Cardiac septum (tissue), 1 donor: Measurements from ENCODE around the gene LRIG3. TPM values are rescaled to one million over a fixed set of nuclear protein-coding genes. Genes with fewer than 3 reads are reported as not detected.
"Not testable (repeated sequence)": the region's sequence is repeated elsewhere in the genome, so short reads cannot be mapped to it uniquely, and the experiment has no call there.

Experiments
- DNase-seq: peaks from one replicate; pipeline ENCODE4 v3.0.0-alpha.2; 2020; ENCODE audit warnings: low spot score
- intact Hi-C: fragments of 100-400 bp; cut with DNase I; formaldehyde crosslinking; loops from one replicate; pipeline ENCODE4 v1.14.0; 2022
- total RNA-seq: library from RNA; stranded (reverse); fragmentation: NEBNext Ultra II Directional; extraction: Animal tissue kit (Norgen Biotek cat#: 25700); gene quantifications from one replicate; pipeline ENCODE4 v1.2.1, GENCODE V29; 2021
- donor health status: DM: no; HTN: no; CAD: no.

LRIG3 gene
- total RNA-seq, 1 donor from 2014 or later = 6.1 TPM

DNA sequence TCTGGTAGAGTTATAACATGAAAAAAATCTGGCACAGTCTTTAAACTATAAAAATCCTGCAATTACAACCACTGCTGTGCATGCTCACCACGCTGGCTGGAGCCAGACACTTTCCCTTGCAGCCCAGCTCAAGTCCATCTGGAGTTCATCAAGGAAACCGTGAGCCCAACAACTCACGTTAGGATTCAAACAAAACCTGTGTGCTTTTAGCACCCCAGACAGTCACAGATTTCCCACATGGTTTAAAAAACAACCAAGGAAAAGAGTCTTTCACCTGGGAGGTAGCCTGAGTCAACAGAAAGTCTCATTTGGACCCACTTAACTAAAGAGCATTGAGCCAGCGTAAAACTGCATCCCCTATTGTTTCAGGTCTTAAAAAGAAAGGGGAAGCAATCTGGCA, 4.7 kb downstream of the LRIG3 start:
- intact Hi-C loops = no loop called here
- DNase-seq = no peak

DNA sequence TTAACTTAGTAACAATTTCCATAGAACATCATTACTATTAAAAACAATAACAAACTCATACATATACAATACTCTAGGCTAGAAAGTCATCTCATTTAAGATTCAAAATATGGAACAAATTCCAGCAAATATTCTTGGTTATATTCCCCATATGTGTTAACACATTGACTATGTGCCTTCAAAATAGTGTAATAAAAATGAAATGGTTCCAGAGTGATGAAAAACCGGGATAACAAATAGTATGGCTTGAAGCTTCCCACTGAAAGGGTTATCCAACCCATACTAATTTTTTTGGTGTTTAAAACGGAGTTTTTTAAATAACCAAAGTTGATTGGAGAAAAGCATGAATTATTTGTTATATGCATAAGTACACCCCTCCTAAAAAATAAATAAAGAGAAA, 5.3 kb downstream of the LRIG3 start:
- DNase-seq = no peak
- intact Hi-C loops = no loop called here

DNA sequence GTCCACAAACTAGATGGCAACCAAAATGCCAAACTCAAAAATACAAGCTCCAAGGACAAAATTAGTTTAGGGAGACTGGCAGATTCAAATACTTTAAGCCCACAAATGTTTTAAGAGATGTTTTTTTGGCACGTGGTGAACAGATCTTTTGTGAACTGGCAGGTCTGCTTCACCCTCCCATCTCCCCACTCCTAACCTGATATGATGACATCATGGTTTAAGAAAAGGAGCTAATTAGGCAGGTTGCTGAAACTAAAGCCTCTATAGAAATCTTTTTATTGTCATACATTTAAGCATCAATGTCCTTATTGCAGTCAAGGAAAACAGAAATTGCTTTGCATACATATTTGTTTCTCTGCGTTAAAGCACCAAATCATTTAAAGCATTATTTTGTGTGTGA, 5.8 kb downstream of the LRIG3 start:
- intact Hi-C loops = no loop called here

DNA sequence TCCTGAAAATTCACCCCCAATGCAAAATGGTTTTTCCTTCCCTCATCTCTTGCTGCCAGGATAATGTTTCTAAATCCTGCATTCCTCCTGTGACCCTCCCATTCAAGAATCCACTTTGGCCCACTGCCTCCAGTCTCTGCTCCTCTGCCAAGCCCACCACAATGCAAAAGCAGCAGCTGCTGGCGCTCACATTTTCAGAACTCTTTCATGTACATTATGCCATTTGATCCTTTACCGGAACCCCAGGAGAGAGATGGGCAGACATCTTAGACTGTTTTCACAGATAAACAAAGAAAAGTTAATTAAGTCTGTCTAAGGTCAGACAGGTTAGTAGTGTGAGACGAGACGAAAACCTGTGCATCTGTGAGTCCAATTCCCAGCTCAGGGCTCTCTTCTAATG, 12.9 kb downstream of the LRIG3 start:
- intact Hi-C loops = no loop called here
- no peak for DNase-seq

More for the DNA sequence above, 5.8 kb downstream of the LRIG3 start:
- DNase-seq = no peak

DNA sequence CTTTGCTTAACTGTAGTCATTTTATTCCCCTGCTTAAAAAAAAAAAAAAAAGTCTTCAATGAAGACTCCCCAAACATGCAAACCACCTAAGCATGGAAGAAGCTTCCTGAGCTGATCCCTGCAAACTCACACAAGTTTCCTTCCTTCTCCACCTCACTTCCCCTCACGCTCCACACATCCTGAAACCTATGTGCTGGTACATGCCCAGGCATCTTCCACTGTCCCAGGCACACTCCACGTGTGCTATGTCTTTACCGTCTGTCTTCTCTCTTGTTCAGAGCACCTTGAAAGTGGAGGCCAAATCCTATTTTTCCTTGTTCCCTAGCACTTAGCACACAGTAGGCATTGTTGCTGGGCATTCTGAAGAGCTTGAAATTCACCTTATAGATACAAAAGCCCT, 13.4 kb downstream of the LRIG3 start:
- DNase-seq = no peak
- intact Hi-C loops = no loop called here

DNA sequence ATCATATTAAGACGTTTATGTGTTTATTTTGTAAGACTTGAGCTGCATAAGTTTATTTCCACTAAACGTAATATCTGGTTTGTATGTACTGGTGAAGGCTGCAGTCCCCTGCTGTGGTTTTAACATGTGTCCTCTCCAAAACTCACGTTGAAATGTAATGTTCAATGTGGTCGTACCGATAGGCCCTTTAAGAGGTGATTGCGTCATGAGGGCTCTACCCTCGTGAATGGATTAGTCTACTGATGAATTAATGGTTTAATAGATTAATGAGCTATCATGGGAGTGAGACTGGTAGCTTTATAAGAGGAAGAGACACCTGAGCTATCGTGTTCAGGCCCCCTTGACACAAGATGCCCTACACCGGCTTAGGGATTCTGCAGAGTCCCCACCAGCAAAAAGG, 14.9 kb downstream of the LRIG3 start:
- DNase-seq = no peak
- intact Hi-C loops = no loop called here

DNA sequence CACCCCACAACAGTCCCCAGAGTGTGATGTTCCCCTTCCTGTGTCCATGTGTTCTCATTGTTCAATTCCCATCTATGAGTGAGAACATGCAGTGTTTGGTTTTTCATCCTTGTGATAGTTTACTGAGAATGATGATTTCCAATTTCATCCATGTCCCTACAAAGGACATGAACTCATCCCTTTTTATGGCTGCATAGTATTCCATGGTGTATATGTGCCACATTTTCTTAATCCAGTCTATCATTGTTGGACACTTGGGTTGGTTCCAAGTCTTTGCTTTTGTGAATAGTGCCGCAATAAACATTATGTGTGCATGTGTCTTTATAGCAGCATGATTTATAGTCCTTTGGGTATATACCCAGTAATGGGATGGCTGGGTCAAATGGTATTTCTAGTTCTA, 17.6 kb downstream of the LRIG3 start:
- intact Hi-C loops, DNase-seq: not testable (repeated sequence)

DNA sequence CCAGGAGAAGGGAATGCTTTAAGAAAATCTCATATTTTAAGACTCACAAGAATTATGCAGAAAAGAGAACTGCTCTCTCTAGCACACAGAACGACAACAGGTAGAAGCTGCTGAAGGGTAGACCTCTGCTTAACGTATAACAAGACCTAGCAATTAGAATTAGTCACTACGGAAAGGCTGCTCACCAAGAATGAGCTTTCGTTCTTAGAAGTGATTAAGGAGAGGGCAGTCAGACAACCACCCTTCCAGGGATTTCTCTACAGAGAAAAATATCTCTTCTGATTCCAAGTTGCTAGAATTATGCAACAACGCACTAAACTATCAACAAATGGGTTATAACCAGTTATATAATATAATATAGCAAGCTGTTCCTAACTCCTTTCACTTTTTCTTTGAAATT, 18.6 kb downstream of the LRIG3 start:
- no peak for DNase-seq
- intact Hi-C loops = no loop called here

DNA sequence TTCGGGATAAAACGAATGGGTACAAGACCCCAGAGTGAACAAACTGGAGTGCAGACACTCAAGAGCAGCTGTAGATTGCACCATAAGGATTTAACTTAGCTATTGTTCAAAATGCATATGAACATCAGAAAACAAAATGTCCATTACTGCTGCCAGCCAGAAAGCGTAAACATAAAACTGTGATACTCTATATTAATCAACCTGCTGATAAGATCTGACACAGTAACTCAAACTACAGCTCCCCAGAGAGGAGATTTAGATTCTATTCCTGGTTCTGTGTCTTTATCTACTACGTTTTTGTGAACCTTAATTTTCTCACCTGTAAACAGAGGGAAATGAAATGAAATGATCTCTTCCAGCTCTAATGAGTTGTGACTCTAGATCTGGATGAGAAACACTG, 22.3 kb downstream of the LRIG3 start:
- DNase-seq = no peak
- intact Hi-C loops = no loop called here

DNA sequence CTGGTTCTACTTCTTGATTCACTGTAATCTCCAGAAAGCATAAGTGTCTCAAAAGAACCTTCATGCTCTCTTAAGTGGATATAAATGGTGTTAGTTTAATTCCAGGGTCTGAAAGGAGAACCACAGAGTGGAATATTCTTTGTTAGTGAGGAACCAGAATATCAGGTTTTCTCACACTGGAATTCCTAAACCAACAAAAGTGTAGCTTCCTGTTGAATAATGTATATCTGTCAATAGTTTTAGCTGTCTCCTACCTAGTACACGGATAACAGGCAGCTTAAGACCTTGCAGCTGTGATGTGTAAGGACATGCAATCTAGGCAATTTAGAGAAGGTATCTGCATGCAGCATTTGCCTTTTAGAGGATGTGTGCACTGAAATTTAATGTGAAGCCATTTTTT, 24.0 kb downstream of the LRIG3 start:
- intact Hi-C loops = no loop called here
- DNase-seq = no peak

DNA sequence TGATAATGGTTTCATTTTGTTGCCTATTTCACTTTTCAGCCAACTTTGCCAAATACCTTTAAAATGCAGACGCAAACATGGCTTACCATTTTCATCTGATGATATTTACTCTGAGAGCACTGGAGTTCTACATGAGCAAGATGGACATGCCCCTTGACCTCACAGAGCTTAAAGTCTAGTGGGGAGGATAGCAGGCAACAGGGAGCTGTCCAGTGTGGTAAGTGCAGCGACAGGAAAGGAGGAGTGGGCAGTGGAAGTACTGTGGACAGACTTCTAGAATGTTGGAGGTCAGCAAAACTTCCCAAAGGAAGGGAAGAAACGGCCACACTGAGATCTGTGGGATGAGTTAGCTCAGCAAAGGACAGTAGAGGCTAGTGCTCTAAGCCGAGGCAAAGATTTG, 25.3 kb downstream of the LRIG3 start:
- DNase-seq = no peak
- intact Hi-C loops = no loop called here

DNA sequence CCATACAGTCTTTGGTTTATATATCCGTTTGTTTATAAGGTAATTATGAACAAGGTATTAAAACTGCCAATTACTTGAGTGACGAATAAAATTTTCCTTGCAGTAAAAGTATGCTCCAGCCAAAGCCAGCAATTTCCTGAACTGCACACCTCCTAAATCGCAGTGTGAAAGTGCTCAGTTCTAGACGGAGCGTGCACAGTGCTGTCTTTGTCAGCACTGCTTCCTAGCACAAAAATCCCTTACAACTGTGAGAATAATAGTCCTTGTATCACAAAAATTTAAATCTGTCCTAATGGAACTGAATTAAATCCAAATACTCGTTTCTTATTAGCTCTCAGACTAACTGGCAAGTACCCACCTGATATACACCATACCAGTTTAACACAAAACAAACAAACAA, 26.3 kb downstream of the LRIG3 start:
- intact Hi-C loops = no loop called here

DNA sequence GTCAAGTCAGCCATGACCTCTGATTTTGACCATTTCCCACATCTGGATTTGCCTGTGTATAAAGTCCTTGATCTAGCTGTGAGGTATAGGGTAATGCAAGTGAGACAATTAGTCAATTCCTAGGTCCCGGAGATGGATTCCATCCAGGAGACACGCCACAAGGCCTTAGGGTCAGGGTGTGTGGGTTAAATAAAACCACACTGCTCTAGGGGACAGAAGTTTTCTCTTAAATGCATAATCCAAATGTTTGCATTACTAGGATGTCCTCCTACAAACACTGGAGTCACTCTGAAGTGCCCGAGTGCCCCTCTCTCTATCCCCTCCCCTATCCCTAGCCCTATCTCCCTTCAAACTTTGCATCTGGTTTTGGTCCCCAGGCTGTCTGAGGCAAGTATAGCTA, 26.8 kb downstream of the LRIG3 start:
- DNase-seq = no peak
- intact Hi-C loops = no loop called here

More for the DNA sequence above, 26.3 kb downstream of the LRIG3 start:
- DNase-seq = no peak

DNA sequence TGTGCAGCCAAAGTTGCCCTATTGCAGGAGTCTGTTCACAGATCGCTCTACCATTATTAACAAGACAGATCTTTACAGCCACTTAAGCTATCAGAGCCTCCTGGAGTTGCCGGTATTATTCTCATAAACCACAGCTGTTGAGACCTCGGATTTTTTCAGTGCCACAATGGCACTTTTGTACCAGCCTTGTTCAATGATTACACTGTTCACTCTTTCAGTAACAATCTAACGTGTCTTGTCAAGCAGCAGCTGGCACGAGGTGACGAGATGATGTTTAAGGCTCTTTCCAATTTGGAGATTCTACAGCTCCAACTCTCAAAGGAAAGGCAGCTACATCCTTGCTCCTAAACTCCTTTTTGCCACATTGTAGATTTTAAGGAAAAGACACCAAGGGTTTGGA, 30.7 kb downstream of the LRIG3 start:
- intact Hi-C loops = no loop called here
- no peak for DNase-seq

DNA sequence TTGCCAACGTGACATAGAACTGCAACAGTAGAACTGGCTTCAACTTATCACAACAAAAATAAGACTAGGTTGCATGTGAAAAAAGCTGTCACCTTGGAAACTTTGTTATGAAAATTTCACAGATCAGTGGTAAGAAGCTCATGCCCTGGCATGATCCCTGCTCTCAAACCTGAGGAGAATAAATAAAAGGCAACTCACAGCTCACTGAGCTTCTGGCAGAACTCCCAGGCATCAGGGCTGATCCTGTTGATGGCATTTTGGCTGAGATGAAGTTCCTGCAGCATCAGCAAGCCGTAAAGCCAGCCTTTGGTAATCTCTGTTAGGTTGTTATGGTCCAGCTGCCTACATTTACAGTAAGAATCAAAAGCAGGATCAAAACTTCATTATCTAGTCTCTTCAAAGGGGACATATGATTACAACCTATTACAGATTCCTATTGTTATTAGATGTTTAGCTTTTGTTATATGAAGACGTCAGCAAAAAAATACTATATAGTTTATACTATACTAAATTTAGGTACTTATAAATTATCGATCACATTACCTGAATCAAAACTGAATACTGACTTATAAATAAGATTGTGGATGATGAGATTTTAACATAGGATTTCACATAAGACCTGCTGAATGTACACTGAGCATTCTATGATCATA, 32.0 kb downstream of the LRIG3 start:
- DNase-seq = no peak
- intact Hi-C loops = no loop called here

DNA sequence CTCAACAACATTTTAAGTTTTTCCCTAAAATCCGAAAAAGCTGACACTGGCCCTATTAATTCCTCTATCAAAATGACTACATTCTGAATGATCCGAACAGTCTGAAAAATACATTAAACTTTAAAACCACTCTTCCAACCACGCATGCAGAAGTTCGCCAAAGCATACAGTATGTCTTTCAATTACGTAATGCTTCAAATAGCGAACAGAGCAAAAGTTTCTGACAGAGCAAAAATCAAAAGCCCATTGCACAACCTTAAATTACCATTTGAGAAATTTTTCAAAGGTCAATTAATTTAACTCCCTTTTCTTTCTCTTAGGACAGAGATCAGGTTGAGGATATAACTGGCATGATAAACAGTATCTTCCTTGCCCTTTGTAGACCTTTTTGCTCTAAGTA, 33.2 kb downstream of the LRIG3 start:
- intact Hi-C loops = no loop called here
- DNase-seq = no peak

DNA sequence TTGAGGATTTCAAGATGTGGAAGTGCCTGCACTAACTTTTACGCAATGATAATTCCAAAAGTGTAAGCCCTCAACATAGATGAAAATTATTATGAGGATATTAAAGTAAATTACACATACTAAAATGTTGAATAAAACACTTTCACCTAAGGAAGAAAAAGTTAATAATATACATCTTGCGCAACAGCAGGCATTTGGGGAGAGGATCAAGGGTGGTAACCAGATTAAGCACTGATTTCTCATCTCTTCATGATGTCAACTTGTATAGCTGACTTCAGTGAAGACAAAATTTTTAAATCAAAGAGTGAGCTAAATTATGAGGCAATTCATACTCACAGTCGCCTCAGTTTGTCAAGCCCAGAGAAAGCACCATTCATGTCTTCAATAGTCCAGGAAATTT, 33.8 kb downstream of the LRIG3 start:
- intact Hi-C loops = no loop called here
- DNase-seq = no peak

DNA sequence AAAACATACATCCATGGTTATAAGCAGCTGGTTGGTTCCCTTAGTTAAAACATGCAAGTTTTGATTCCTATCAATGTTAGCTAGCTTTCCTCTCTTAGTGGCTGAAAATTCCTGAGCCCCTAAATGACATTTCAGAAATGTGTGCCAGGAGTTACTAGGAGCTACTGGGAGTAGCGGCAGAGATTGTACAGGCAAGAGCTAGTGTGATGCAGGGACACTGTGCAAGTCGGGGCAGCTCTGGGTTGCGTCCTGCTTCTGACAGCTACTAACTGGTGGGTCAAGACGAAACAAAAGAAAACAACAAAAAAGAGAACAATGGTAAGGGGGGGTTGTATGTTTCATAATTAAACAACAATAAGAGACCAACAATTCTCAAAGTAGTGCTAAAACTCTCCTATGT, 35.4 kb downstream of the LRIG3 start:
- intact Hi-C loops = no loop called here

DNA sequence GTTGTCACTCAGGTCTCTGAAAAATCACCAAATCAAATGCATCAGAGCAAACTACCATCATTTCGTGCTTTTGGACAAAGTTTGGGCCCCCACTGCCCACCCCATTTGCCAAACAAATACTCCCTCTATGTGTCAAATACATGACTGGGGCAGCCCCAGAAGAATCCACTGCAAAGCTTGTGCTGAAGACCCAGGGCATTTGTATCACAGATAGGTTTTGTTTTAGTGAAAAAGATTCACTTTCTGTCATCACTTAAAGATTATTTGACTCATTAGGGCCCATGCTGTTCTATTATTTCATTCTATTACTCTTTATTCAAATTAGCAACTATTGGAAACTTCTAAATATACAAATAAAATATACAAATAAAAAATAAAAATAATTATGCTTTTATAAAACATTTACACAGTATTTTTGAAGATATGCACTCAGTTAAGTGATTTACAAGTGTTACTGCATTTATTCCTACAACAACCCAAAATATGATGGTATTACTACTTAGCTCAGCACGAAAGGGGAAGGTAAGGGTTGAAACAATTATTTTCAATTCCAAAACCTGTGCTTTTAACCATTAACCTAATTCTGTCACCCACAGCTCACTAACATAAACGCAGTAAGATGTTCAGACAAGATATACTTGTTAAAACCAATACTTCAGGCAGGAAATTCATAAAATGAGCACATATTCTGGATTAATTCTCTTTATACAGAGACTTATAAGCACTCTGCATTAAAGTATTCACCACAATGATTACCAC, 36.5 kb downstream of the LRIG3 start:
- intact Hi-C loops = no loop called here
- DNase-seq = no peak

More for the DNA sequence above, 35.4 kb downstream of the LRIG3 start:
- DNase-seq = no peak

DNA sequence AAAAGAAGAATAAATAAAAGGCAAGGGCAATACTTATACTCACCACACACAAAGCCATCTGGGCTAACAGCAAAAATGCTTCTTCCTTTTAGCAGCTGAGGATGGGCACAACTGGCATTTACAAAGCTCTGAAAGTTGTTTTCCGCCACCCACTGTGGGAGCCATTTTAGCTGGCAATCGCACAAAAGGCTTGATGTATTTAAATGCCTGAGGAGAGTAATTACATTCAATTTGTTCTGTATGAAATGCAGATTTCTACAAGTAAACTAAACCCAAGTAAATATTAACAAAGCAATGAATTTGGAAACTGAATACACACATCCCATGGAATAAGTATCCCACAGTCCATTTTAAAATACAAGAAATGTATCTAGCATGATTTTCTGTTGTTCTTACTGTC, 37.5 kb downstream of the LRIG3 start:
- DNase-seq = no peak
- intact Hi-C loops = no loop called here

DNA sequence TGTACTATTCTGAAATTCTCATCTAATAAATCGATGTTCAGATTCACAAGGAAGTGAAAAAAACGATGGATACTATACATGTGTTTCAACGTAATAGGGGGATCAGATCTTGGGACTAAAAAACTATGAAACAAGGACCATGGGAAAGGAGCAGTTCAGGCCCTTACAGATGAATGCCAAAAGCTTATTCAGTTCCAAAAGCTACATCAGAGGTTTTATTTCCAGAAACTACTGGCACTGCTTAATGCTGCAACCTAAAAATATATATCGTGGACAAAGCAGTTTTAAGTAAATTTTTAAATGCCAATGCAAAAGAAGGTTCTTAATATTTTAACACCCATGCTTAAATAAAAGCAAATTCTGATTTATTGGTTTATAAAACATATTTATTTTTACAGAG, 38.5 kb downstream of the LRIG3 start:
- DNase-seq = no peak
- intact Hi-C loops = no loop called here

DNA sequence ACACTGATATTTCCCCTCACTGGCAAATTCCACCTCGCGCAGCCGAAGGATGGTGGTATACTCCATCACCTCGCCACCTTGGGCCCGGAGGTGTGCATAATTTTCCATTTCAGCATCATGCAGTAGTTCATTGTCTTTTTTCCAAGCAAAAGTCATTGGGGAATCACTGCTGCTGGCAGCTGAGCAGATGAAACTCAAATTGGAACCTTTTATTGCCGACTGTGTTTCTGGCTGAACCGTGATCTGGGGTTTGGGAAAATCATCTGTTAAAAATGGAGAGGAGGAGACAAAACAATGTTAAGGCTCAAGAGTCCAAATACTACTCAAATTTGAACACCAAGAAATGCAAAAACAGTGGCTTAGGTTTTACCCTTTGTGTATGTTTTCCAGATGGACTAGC, 39.7 kb downstream of the LRIG3 start:
- DNase-seq = no peak
- intact Hi-C loops = no loop called here
